PC-3 (cell line): Measurements from ENCODE around the gene CFAP45. TPM values are rescaled to one million over a fixed set of nuclear protein-coding genes. Genes with fewer than 3 reads are reported as not detected.
A peak's percentile ranks its signal among the peaks of the same experiment; 100 is the strongest.

Source experiments
- ATAC-seq: fragments of 200-7000 bp; cut with Tn5 transposase; 2 replicates; pipeline ENCODE4 v1.9.1; 2020; ENCODE audit warnings: mild to moderate bottlenecking, moderate library complexity
- BruUV-seq: library from RNA; stranded (reverse); fragments of 400-500 nt; replicated peaks from 2 replicates; lab custom pipeline; 2021; lab: Mats Ljungman, UMichigan
- CTCF ChIA-PET: fragments of 300-600 bp; sonication (Branson Sonifier 250); formaldehyde crosslinking; loops from one replicate; lab custom pipeline; 2022; ENCODE audit warnings: antibody characterized with exemption; lab: Charles Lee
- POLR2A ChIA-PET: fragments of 300-600 bp; sonication (Branson Sonifier 250); formaldehyde crosslinking; loops from one replicate; lab custom pipeline; 2022; ENCODE audit warnings: antibody characterized with exemption; ENCODE audit not compliant: unreplicated experiment; lab: Charles Lee
- DNase-seq: peaks from one replicate; pipeline ENCODE4 v3.0.0-alpha.2; 2015
- H2AFZ ChIP-seq: fragments of 300-600 bp; sonication (generic); 2 replicates; pipeline ENCODE4 v1.6.0; 2016; ENCODE audit warnings: antibody characterized with exemption, low read length
- H3F3A ChIP-seq: fragments of 300-600 bp; sonication (generic); one replicate; pipeline ENCODE4 v1.6.0; 2017; ENCODE audit warnings: antibody characterized with exemption, low read length, control low read depth, mild to moderate bottlenecking; ENCODE audit not compliant: unreplicated experiment
- H3K27ac ChIP-seq: fragments of 300-600 bp; sonication (generic); 2 replicates; pipeline ENCODE4 v1.5.1; 2016; ENCODE audit warnings: mild to moderate bottlenecking, low read length
- H3K27me3 ChIP-seq: fragments of 300-600 bp; sonication (generic); 2 replicates; pipeline ENCODE4 v1.6.1; 2016; ENCODE audit warnings: low read length, mixed read lengths
- H3K36me3 ChIP-seq: fragments of 300-600 bp; sonication (generic); 2 replicates; pipeline ENCODE4 v1.6.1; 2016; ENCODE audit warnings: low read depth, mixed run types, low read length, mixed read lengths
- H3K4me1 ChIP-seq: fragments of 300-600 bp; sonication (generic); 2 replicates; pipeline ENCODE4 v1.5.1; 2016; ENCODE audit warnings: low read length; ENCODE audit not compliant: insufficient read depth
- H3K4me2 ChIP-seq: fragments of 300-600 bp; sonication (generic); 2 replicates; pipeline ENCODE4 v1.6.0; 2016; ENCODE audit warnings: low read length
- H3K4me3 ChIP-seq: fragments of 300-600 bp; sonication (generic); 2 replicates; pipeline ENCODE4 v1.5.1; 2016; ENCODE audit warnings: mild to moderate bottlenecking, low read length, mixed read lengths
- H3K79me2 ChIP-seq: fragments of 300-600 bp; sonication (generic); 2 replicates; pipeline ENCODE4 v1.6.1; 2017; ENCODE audit warnings: low read length, mixed read lengths
- H3K9ac ChIP-seq: fragments of 300-600 bp; sonication (generic); 2 replicates; pipeline ENCODE4 v1.6.0; 2016; ENCODE audit warnings: mild to moderate bottlenecking, low read length
- H3K9me2 ChIP-seq: fragments of 300-600 bp; sonication (generic); replicated peaks from 2 replicates; pipeline ENCODE4 v1.6.1; 2016; ENCODE audit warnings: mixed run types, low read length, mixed read lengths
- H3K9me3 ChIP-seq: fragments of 300-600 bp; sonication (generic); 2 replicates; pipeline ENCODE4 v1.6.1; 2016; ENCODE audit warnings: low read length, mixed read lengths
- H4K20me1 ChIP-seq: fragments of 300-600 bp; sonication (generic); 2 replicates; pipeline ENCODE4 v1.6.1; 2016; ENCODE audit warnings: low read length, mixed read lengths
- EZH2 ChIP-seq: fragments of 300-600 bp; sonication (generic); IDR thresholded peaks from one replicate; pipeline ENCODE4 v1.6.1; 2017; ENCODE audit warnings: antibody characterized with exemption, mild to moderate bottlenecking, low read length; ENCODE audit not compliant: unreplicated experiment
- EZH2phosphoT487 ChIP-seq: fragments of 300-600 bp; sonication (generic); IDR thresholded peaks from 2 replicates; pipeline ENCODE4 v1.6.1; 2018; ENCODE audit warnings: mild to moderate bottlenecking, antibody characterized with exemption, low read length, borderline replicate concordance
- intact Hi-C: fragments of 100-400 bp; cut with micrococcal nuclease; formaldehyde crosslinking; loops from 2 replicates; pipeline ENCODE4 v1.9.0; 2023
- total RNA-seq: library from RNA; depleted of rRNA; stranded (reverse); fragments of >200 nt; gene quantifications from 2 replicates; pipeline ENCODE4 v1.2.3, GENCODE V29; 2014
- TF ChIP-seq, protein P1 (sequence below): fragments of 300-600 bp; sonication (generic); conservative IDR thresholded peaks from 2 replicates; pipeline ENCODE4 v1.5.1; 2017; ENCODE audit warnings: antibody characterized with exemption, low read depth, mild to moderate bottlenecking, low read length

Gene CFAP45
- total RNA-seq, 1 experiment from 2014 or later: 1.6 TPM

DNA sequence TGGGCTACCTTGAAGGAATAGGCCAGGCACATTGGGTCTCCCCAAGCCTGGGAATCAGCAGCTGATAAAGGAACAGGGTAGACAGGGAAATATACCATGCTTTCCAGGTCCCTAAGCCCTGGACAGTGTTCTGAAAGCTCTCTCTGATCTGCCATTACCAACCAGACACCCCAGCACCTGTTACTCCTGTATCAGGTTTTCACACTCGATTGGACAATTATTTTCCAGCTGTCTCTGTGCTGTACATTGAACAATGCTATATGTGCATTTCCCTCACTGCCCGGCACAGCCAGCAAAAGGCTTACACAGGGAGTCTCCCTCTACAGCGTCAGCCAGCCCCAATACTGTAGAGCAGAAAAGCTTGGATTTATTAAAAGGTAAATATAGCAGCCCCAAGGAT is 4.7 kb downstream of the CFAP45 start:
- H3K9me3 ChIP-seq: no peaks in the 10 kb centered on the region
- no peak overlapping the region for H3K4me3 ChIP-seq
- H3K4me2 ChIP-seq: no peak overlapping the region
- POLR2A ChIA-PET: no interaction called here
- no peak for DNase-seq
- H2AFZ ChIP-seq: no peak overlapping the region
- H4K20me1 ChIP-seq: no peaks in the 10 kb centered on the region
- no peak overlapping the region for H3K9ac ChIP-seq
- intact Hi-C loops: no loop called here
- H3K27me3 ChIP-seq: no peaks in the 10 kb centered on the region
- CTCF ChIA-PET: interaction anchor here (6.0 kb wide), 1 partner anchor 111 kb away, joined by 144 read pairs; no protein-coding TSS in a partner anchor
- TF ChIP-seq EZH2phosphoT487: no peak
- TF ChIP-seq, protein P1, sequence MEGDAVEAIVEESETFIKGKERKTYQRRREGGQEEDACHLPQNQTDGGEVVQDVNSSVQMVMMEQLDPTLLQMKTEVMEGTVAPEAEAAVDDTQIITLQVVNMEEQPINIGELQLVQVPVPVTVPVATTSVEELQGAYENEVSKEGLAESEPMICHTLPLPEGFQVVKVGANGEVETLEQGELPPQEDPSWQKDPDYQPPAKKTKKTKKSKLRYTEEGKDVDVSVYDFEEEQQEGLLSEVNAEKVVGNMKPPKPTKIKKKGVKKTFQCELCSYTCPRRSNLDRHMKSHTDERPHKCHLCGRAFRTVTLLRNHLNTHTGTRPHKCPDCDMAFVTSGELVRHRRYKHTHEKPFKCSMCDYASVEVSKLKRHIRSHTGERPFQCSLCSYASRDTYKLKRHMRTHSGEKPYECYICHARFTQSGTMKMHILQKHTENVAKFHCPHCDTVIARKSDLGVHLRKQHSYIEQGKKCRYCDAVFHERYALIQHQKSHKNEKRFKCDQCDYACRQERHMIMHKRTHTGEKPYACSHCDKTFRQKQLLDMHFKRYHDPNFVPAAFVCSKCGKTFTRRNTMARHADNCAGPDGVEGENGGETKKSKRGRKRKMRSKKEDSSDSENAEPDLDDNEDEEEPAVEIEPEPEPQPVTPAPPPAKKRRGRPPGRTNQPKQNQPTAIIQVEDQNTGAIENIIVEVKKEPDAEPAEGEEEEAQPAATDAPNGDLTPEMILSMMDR: no peak
- TF ChIP-seq EZH2: no peak
- ATAC-seq: no peak
- no TSS peak for BruUV-seq
- no peaks in the 10 kb centered on the region for H3K9me2 ChIP-seq
- peaks cover 18% of the 10 kb centered on the region for H3K4me1 ChIP-seq
- no peaks in the 10 kb centered on the region for H3K79me2 ChIP-seq
- H3K27ac ChIP-seq: no peak overlapping the region
- H3K36me3 ChIP-seq: no peaks in the 10 kb centered on the region
- H3F3A ChIP-seq: no peaks in the 10 kb centered on the region

DNA sequence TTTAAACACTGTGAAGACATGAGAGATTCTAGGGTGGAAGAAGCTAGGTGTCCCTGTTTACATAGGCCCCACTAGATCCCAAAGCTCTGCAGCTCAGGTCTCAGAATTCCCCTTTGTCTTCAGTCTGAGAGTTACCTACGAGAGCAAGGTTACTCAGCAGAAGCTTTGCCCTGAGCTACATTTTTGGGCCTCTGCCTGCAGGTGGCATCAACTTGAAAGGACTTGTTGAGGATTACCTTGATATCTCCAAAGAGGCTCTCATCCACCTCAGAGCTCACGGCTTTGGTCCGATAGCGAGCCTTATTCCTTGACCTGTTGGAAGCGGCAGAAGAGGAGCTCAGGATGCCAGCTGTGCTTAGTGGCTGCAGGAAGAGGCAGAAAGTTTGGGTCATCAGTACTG is 7.0 kb downstream of the CFAP45 start:
- peaks cover 27% of the 10 kb centered on the region for H3K4me1 ChIP-seq
- no peaks in the 10 kb centered on the region for H3K9me3 ChIP-seq
- H2AFZ ChIP-seq: no peak overlapping the region
- TF ChIP-seq, protein P1: peak; percentile 75
- no peak for TF ChIP-seq EZH2phosphoT487
- ChIA-PET POLR2A (interaction anchor here (0.6 to 2.2 kb wide), 4 partner anchors 20 to 32 kb away, joined by 3 to 10 read pairs (median 5); partner anchors contain the start of gene TAGLN2), CTCF (interaction anchor here (0.8 to 6.0 kb wide), 14 partner anchors 21 to 731 kb away, joined by 3 to 144 read pairs (median 4); partner anchors contain the start of genes IGSF9 and TAGLN2)
- no peaks in the 10 kb centered on the region for H3K36me3 ChIP-seq
- no TSS peak for BruUV-seq
- no peaks in the 10 kb centered on the region for H3K27me3 ChIP-seq
- H3F3A ChIP-seq: no peaks in the 10 kb centered on the region
- peak; percentile 74 for DNase-seq
- no peaks in the 10 kb centered on the region for H3K9me2 ChIP-seq
- H3K79me2 ChIP-seq: no peaks in the 10 kb centered on the region
- no peak overlapping the region for H3K4me2 ChIP-seq
- no peaks in the 10 kb centered on the region for H4K20me1 ChIP-seq
- H3K4me3 ChIP-seq: no peak overlapping the region
- H3K27ac ChIP-seq: no peak overlapping the region
- no peak for ATAC-seq
- no peak overlapping the region for H3K9ac ChIP-seq
- intact Hi-C loops: loop anchor here (1.0 to 5.0 kb wide), 4 partner anchors 44 to 681 kb away; partner anchors contain the start of gene IGSF9
